GM12875 (cell line): ENCODE results near the gene STX1B.

Source experiments
- H3K4me3 ChIP-seq: one replicate; pipeline ENCODE4 v1.5.1; 2011; ENCODE audit warnings: low read depth, low read length, control low read depth
- TF ChIP-seq, protein P1 (sequence below): IDR thresholded peaks from 2 replicates; pipeline ENCODE4 v1.5.1; 2011; ENCODE audit warnings: low read depth, mild to moderate bottlenecking, control low read depth, inconsistent platforms, low read length, moderate library complexity, borderline replicate concordance; ENCODE audit not compliant: insufficient read depth

Gene STX1B

DNA sequence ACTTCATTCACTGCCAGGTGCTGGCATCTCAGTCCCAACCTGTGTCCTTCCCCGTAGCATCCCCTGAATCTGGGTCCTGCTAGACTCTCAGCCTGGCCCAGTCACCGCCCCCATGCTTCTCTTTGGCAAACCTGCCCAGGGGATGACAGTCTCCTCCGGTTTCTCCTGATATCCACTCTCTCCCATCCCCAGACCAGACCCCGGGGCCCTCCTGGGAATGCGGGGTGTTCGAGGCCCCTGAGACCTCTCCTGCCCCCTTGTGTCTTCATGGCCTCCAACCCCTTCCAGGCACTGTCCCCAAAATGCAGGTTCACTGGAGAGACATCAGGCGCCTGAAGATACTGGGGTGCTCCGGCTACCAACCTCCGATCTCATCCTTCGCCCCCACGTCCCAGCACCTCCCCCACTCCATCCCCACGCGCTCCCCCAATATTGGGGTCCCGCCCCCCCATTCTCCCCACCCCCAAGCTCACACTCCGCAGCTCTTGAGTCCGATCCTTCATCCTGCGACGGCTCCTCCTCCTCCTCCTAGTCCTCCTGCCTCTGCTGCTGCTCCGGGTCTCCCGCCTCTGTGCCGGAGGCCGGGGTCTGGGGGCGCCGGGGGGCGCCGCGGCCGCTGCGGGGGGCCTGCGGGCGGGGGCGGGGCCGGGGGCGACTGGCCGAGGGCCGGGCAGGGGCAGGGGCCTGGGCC lies 399 bp downstream of the STX1B start:
- TF ChIP-seq, protein P1, sequence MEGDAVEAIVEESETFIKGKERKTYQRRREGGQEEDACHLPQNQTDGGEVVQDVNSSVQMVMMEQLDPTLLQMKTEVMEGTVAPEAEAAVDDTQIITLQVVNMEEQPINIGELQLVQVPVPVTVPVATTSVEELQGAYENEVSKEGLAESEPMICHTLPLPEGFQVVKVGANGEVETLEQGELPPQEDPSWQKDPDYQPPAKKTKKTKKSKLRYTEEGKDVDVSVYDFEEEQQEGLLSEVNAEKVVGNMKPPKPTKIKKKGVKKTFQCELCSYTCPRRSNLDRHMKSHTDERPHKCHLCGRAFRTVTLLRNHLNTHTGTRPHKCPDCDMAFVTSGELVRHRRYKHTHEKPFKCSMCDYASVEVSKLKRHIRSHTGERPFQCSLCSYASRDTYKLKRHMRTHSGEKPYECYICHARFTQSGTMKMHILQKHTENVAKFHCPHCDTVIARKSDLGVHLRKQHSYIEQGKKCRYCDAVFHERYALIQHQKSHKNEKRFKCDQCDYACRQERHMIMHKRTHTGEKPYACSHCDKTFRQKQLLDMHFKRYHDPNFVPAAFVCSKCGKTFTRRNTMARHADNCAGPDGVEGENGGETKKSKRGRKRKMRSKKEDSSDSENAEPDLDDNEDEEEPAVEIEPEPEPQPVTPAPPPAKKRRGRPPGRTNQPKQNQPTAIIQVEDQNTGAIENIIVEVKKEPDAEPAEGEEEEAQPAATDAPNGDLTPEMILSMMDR: no peak
- H3K4me3 ChIP-seq: no peak overlapping the region

DNA sequence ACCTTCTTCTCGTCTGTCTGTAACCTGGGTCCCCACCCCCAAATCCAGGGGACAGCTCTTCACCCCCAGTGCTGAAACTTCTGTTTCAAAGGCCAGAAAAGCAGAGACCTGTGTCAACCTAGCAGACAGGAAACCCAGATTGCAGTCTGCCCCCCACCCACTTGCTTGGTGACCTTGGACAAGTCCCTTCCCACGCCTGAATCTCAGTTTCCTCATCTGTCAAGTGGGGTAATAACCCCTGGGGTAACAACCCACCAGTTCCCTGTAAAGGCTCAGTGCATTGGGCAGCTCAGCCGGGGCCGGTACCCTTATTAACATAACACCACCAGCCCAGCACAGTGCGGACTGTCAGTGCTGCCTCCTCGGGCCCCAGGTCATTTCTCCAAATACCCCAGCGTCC lies 1.3 kb downstream of the STX1B start:
- no peak overlapping the region for H3K4me3 ChIP-seq
- TF ChIP-seq, protein P1: no peak

DNA sequence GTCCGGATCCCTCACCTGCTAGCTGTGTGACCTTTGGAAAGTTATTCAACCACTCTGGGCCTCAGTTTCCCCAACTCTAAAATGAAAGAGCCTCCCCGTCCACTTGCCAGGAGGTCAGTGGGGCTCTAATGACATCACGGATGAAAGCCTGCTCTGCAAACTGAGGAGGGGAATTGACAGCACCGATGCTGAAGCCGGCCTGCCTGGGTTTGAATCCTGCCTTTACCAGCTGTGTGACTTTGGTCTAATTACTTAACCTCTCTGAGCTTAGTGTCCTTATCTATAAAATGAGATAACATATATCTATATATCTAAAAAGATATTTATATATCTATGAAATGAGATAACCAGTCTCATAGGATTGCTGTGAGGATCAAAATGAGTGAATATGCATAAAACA lies 1.9 kb downstream of the STX1B start:
- TF ChIP-seq, protein P1: no peak

DNA sequence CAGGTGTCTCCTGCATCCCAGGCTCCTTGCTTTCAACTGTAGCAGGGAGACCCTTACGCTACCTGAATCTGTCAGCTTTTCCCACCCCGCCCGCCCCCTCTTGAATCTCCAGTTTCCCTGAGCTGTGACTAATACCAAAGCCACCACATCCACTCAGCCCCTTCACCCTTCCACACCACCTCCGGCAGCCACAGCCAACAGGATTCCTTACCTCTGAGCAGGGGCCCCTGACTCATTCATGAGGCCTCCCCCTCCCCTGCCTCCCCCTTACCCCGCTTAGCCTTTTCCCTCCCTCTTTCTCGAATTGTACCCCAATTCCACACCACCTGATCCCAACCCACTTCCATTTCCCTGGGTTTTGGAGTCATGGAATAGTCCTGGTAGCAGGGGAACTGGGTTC lies 2.3 kb downstream of the STX1B start:
- TF ChIP-seq, protein P1: no peak
- H3K4me3 ChIP-seq: no peak overlapping the region

More for the DNA sequence above, 1.9 kb downstream of the STX1B start:
- H3K4me3 ChIP-seq: no peak overlapping the region

DNA sequence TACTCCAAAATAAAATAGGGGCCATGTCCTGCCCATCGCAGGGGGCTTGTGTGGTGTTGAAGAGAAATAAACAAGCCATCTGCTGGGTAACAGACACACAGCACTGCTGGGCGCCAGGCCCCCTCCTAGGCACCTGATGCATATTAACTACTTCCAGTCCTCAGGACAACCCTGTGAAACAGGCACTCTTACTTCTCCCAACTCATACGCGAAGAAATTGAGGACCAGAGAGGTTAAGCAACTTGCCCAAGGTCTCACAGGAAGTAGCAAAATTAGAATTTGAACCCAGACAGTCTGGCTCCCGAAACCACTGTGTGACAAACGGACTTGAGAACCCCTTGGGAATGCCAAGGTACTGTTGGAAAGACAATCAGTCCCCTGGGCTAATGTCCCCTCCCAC lies 2.8 kb downstream of the STX1B start:
- TF ChIP-seq, protein P1: no peak
- no peak overlapping the region for H3K4me3 ChIP-seq

DNA sequence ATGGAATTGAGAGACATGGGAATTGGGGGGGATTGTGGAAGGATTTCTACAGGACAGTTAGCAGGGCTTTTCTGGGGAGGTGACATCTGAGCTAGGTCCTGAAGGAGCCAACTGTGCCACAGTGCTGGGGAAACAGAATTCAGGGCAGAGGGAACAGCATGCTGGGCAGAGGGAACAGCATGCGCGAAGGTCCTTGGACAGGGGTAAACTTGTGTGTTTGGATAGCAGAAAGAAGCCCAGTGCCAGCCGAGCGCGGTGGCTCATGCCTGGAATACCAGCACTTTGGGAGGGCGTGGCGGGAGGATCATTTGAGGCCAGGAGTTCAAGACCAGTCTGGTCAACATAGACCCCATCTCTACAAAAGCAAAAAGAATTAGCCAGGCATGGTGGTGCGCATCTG lies 3.8 kb downstream of the STX1B start:
- TF ChIP-seq, protein P1: no peak
- H3K4me3 ChIP-seq: no peak overlapping the region

DNA sequence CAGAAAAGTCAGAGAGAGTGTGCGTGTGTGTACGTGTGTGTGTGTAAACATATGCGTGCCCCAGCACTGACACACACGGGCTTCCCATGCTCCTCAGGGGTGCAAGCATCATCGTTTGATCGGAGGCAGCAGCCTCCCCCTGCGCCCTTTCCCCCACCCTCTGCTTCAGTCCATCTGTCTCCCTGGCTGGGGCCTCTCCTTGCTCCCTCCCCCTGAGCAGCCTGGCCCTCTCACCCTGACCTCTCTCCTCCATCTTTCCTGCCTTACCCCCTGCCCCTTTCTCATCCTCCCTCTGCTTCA lies 4.4 kb downstream of the STX1B start:
- H3K4me3 ChIP-seq: no peak overlapping the region
- TF ChIP-seq, protein P1: no peak
